Measurements from ENCODE around the gene DRAM2. TPM values are rescaled to one million over a fixed set of nuclear protein-coding genes. Genes with fewer than 3 reads are reported as not detected.

The DRAM2 gene
- total and polyA plus RNA-seq, 2 donors (not counting 3 experiments of a cell fraction or from before 2014, with no cell fraction given), result 21.7 to 55.9 TPM

DNA sequence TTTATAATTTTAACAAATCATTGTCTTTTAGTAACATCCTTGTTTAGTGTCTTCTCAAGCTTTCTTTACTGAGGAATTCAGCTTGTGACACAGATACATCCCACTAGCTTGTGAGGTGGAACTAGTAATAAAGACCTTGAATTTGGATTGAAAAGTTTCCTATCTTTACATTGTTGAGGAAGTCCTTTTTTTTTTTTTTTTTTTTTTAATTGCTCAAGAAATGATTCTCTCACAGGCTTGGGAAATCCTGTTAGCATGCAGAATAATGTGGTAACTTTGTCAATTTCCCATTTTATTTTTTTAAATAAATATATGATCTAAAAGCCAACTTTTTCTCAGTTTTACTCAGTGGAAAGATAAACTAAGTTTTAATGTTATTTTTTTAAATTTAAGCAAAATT lies 44.8 kb upstream of the DRAM2 start:
- H2AFZ ChIP-seq (ENCODE audit: low read depth, low read length), result no peak overlapping the region
- H3K4me2 ChIP-seq (ENCODE audit: insufficient read depth, low read length), result no peak overlapping the region
- H3K36me3 ChIP-seq (ENCODE audit: control insufficient read depth in 2 of 2, extremely low read depth in 1 of 2, insufficient read depth in 2 of 2, low read length in 2 of 2), result peaks cover 2 to 6% of the 10 kb centered on the region in 2 experiments
- H3K4me3 ChIP-seq (replicated peaks in 1 of 3; ENCODE audit: insufficient read depth in 1 of 3, low read depth in 1 of 3, low read length in 3 of 3), result no peak overlapping the region
- H4K20me1 ChIP-seq (replicated peaks; ENCODE audit: control insufficient read depth, extremely low read depth, insufficient read depth, low read length), result no peaks in the 10 kb centered on the region
- no peaks in the 10 kb centered on the region for H3K27me3 ChIP-seq (ENCODE audit: control insufficient read depth in 2 of 2, insufficient read depth in 2 of 2, low read length in 2 of 2)
- TF ChIP-seq, protein P1, sequence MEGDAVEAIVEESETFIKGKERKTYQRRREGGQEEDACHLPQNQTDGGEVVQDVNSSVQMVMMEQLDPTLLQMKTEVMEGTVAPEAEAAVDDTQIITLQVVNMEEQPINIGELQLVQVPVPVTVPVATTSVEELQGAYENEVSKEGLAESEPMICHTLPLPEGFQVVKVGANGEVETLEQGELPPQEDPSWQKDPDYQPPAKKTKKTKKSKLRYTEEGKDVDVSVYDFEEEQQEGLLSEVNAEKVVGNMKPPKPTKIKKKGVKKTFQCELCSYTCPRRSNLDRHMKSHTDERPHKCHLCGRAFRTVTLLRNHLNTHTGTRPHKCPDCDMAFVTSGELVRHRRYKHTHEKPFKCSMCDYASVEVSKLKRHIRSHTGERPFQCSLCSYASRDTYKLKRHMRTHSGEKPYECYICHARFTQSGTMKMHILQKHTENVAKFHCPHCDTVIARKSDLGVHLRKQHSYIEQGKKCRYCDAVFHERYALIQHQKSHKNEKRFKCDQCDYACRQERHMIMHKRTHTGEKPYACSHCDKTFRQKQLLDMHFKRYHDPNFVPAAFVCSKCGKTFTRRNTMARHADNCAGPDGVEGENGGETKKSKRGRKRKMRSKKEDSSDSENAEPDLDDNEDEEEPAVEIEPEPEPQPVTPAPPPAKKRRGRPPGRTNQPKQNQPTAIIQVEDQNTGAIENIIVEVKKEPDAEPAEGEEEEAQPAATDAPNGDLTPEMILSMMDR (IDR thresholded peaks at IDR 0.05; ENCODE audit: extremely low read depth in 1 of 2, insufficient read depth in 1 of 2, low read depth in 1 of 2, low read length in 2 of 2), result no peak
- TF ChIP-seq, protein P2, sequence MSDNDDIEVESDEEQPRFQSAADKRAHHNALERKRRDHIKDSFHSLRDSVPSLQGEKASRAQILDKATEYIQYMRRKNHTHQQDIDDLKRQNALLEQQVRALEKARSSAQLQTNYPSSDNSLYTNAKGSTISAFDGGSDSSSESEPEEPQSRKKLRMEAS (IDR thresholded peaks at IDR 0.05; ENCODE audit: insufficient read depth, insufficient read length), result no peak
- TF ChIP-seq FOS (IDR thresholded peaks at IDR 0.05; ENCODE audit: borderline replicate concordance, insufficient read depth, low read length) (no peak), JUN (IDR thresholded peaks at IDR 0.05; ENCODE audit: borderline replicate concordance, insufficient read depth, insufficient read length, low read depth) (no peak), EZH2 (IDR thresholded peaks at IDR 0.05; ENCODE audit: borderline replicate concordance, low read depth, low read length, severe bottlenecking) (no peak), POLR2AphosphoS5 (IDR thresholded peaks at IDR 0.05; ENCODE audit: insufficient read depth, low read depth, low read length) (no peak), MYC (IDR thresholded peaks at IDR 0.05; ENCODE audit: low read depth, low read length) (no peak), GATA2 (IDR thresholded peaks at IDR 0.05; ENCODE audit: insufficient read depth, insufficient read length, low read depth, low read length) (no peak), POLR2A (IDR thresholded peaks at IDR 0.05; ENCODE audit: low read depth, low read length) (no peak)
- ChIA-PET POLR2A (no interaction called here), CTCF (interaction anchor here (0.6 kb wide), 1 partner anchor 283 kb away, joined by 3 read pairs; no protein-coding TSS in a partner anchor)
- DNase-seq (ENCODE audit: low read depth, low spot score), result no peak
- FAIRE-seq, result no peak
- BruUV-seq (replicated peaks), result no TSS peak
- dilution Hi-C loops (cut with MboI; ENCODE audit: extremely low pct_ligation_motif_present, low sequenced_read_pairs) (no loop called here), intact Hi-C loops (cut with micrococcal nuclease) (no loop called here)
- H3K9ac ChIP-seq (replicated peaks; ENCODE audit: extremely low read depth, insufficient read depth, low read length), result no peak overlapping the region
- no peaks in the 10 kb centered on the region for H3K9me3 ChIP-seq (replicated peaks; ENCODE audit: control insufficient read depth, insufficient read depth, low read length)
- no peaks in the 10 kb centered on the region for H3K9me1 ChIP-seq (replicated peaks; ENCODE audit: control insufficient read depth, extremely low read depth, insufficient read depth, low read length)
- no peak overlapping the region for H3K27ac ChIP-seq (ENCODE audit: insufficient read depth, low read depth, low read length)
- no peaks in the 10 kb centered on the region for H3K4me1 ChIP-seq (ENCODE audit: control insufficient read depth, extremely low read depth, insufficient read depth, low read length)
- H3K79me2 ChIP-seq (ENCODE audit: control insufficient read depth, insufficient read depth, low read length), result no peaks in the 10 kb centered on the region
